B cell (primary cell): ENCODE data around the gene CNTNAP2.

Experiments used
- EZH2 ChIP-seq: IDR thresholded peaks from 2 replicates; pipeline ENCODE4 v1.6.1; 2012; ENCODE audit warnings: borderline replicate concordance, low read depth, mild to moderate bottlenecking, moderate library complexity, low read length; ENCODE audit not compliant: insufficient read depth, poor library complexity, severe bottlenecking
- TF ChIP-seq, protein P1 (sequence below): fragments of 200-600 bp; IDR thresholded peaks from one replicate; pipeline ENCODE4 v1.8.0; 2022; ENCODE audit warnings: antibody characterized with exemption, mild to moderate bottlenecking

DNA sequence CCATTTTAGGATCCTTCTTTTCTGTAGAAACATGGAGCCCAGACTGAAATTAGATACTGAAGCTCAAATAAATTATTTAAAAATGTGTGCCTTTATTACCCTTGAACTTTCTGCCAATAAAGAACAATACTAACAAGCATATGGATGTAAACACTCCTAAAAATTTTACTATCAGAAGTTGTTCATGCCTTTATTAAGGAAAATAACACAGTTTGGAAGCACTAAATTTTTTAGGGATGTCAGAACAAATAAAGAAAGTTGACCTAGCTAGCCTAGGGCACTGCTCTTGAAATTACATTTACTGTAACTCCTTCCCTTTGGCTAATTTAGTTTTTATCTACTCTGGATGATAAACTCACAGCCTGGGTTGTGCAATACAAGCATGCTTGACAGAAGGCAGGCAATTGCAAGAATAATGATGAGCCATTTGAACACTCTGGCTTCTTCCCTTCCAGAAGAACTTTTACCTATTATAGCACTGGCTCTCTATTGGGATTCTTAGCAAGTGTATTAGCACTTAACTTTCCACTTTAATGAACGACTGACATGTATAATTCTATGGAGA is 2122.2 kb downstream of the CNTNAP2 start:
- TF ChIP-seq, protein P1, sequence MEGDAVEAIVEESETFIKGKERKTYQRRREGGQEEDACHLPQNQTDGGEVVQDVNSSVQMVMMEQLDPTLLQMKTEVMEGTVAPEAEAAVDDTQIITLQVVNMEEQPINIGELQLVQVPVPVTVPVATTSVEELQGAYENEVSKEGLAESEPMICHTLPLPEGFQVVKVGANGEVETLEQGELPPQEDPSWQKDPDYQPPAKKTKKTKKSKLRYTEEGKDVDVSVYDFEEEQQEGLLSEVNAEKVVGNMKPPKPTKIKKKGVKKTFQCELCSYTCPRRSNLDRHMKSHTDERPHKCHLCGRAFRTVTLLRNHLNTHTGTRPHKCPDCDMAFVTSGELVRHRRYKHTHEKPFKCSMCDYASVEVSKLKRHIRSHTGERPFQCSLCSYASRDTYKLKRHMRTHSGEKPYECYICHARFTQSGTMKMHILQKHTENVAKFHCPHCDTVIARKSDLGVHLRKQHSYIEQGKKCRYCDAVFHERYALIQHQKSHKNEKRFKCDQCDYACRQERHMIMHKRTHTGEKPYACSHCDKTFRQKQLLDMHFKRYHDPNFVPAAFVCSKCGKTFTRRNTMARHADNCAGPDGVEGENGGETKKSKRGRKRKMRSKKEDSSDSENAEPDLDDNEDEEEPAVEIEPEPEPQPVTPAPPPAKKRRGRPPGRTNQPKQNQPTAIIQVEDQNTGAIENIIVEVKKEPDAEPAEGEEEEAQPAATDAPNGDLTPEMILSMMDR, result no peak
- no peak for TF ChIP-seq EZH2
